Activated CD4-positive, alpha-beta T cell treated with anti-CD3 and anti-CD28 coated beads, Interleukin-2, amount 50 U/mL, for 48 hours (primary cell): Measurements from ENCODE around the gene SERPINB12.
A peak's percentile ranks its signal among the peaks of the same experiment; 100 is the strongest.

Experiments used
- DNase-seq, 2 experiments: peaks; one replicate each; pipeline ENCODE4 v3.0.0-alpha.2; 2020

SERPINB12 gene

GRCh38 chr18:63542069-63542468 lies at the start of gene SERPINB12:
Gene SERPINB12 (plus strand): TSS chr18:63542369. CDS start chr18:63556160, 13,791 bp downstream.
- no peak for DNase-seq

GRCh38 chr18:63492851-63493250 lies 49.3 kb upstream of the SERPINB12 start:
- no peak for DNase-seq

- no peak for DNase-seq
Observed at GRCh38 chr18:63495675-63496074, 46.5 kb upstream of the SERPINB12 start.

- DNase-seq = peak; percentile 23 to 46
Observed at GRCh38 chr18:63505566-63506335, 36.4 kb upstream of the SERPINB12 start.

GRCh38 chr18:63506336-63506646 lies 35.9 kb upstream of the SERPINB12 start:
- DNase-seq = no peak

- no peak for DNase-seq
Observed at GRCh38 chr18:63508596-63508995, 33.6 kb upstream of the SERPINB12 start.

GRCh38 chr18:63511285-63511684 lies 30.9 kb upstream of the SERPINB12 start:
- peak in 1 of 2 experiments; percentile 9 for DNase-seq

GRCh38 chr18:63514326-63514725 lies 27.8 kb upstream of the SERPINB12 start:
- no peak for DNase-seq

- DNase-seq = no peak
Observed at GRCh38 chr18:63514888-63515678, 27.1 kb upstream of the SERPINB12 start.

GRCh38 chr18:63515801-63516200 lies 26.4 kb upstream of the SERPINB12 start:
- DNase-seq = no peak

GRCh38 chr18:63518178-63519012 lies 23.8 kb upstream of the SERPINB12 start:
- DNase-seq = peak; percentile 36 to 56

- DNase-seq = no peak
Observed at GRCh38 chr18:63520053-63520685, 22.0 kb upstream of the SERPINB12 start.

- no peak for DNase-seq
Observed at GRCh38 chr18:63523660-63524059, 18.5 kb upstream of the SERPINB12 start.

- DNase-seq = no peak
Observed at GRCh38 chr18:63527251-63527650, 14.9 kb upstream of the SERPINB12 start.

GRCh38 chr18:63528863-63529492 lies 13.2 kb upstream of the SERPINB12 start:
- no peak for DNase-seq

GRCh38 chr18:63532471-63532870 lies 9.7 kb upstream of the SERPINB12 start:
- DNase-seq = no peak

- no peak for DNase-seq
Observed at GRCh38 chr18:63534615-63535014, 7.6 kb upstream of the SERPINB12 start.

- no peak for DNase-seq
Observed at GRCh38 chr18:63539904-63540510, 2.2 kb upstream of the SERPINB12 start.

GRCh38 chr18:63544017-63544416 lies 1.8 kb downstream of the SERPINB12 start:
- DNase-seq = no peak

- DNase-seq = no peak
Observed at GRCh38 chr18:63545000-63545399, 2.8 kb downstream of the SERPINB12 start.

GRCh38 chr18:63550068-63550467 lies 7.9 kb downstream of the SERPINB12 start:
- no peak for DNase-seq

GRCh38 chr18:63551769-63552168 lies 9.6 kb downstream of the SERPINB12 start:
- DNase-seq = no peak
